Measurements from ENCODE around the gene C2orf42.
"Not testable (repeated sequence)": the region's sequence is repeated elsewhere in the genome, so short reads cannot be mapped to it uniquely, and the experiment has no call there.

C2orf42 gene

DNA sequence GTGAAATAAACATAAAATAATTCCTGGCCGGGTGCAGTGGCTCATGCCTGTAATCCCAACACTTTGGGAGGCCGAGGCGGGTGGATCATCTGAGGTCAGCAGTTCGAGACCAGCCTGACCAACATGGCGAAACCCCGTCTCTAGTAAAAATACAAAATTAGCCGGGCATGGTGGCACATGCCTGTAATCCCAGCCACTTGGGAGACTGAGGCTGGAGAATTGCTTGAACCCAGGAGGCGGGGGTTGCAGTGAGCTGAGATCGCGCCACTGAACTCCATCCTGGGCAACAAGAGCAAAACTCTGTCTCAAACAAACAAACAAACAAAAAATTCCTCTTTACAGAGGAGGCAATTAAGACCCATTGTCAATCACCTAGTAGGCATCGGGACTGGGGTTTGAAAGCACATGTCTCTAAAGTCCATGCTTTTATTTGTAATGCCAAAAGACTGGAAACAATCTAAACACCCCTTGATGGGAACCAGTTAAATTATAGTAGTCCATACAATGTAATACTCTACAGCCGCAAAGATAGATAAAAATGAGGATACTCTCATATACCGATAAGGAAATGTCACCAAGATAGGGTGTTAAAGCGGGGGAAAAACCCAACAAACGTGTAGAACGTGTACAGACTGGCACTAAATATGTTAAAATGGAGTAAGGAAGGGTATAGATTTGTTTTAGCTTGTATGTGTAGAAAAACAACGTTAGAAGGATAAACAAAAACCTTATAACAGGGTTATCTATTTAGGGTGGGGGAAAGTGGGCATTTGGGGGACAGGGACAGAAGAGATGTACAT is 59.3 kb downstream of the C2orf42 start:
- DNase-seq, result not testable (repeated sequence)

DNA sequence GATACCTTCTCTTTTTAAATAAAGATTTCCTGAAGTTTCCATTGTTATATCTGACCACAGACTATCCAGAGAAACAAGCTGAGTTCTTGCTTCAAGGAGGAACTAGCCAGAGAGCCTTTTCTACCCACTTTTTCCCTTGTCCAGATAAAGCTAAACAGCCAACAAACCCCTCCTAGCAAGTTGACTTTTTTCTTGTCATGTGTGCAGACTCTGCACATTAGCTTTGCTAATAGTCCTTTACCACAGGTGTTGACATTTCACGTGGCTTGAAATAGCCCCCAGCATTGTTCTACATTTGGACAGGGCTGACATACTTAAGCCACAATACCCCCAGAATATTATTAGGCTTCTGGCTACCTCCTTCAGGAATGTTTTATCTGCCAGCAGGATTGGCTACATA is 62.8 kb downstream of the C2orf42 start:
- DNase-seq, result no peak

DNA sequence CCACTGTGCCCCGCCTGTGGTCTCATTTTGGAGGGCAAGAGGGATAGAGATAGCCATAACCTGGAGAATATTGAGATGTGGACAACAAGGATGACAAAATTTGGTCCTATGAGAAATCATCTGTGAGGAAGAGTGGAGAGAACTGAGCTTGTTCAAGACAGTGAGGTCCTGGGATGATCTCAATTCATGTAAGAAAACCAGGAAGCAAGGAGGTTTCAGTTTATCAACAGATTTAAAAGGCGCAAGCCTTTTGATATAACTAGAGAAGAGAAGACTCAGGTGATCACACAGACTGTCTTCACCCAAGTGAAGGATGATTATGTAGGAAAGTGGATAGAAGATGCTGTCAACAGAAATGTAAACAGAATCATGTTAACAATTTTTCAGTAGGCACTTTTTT is 64.4 kb downstream of the C2orf42 start:
- no peak for DNase-seq

DNA sequence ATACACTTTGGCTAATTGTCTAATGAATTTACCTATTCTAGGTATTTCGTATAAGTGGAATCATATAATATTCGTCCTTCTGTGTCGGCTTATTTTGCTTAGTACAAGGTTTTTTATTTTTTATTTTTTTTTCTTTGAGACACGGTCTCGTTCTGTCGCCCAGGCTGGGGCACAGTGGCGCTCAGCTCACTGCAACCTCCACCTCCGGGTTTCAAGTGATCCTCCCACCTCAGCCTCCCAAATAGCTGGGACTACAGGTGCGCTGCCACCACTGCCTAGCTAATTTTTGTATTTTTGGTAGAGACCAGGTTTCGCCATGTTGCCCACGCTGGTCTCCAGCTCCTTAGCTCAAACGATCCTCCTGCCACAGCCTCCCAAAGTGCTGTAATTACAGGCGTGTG is 65.3 kb downstream of the C2orf42 start:
- DNase-seq, result no peak

DNA sequence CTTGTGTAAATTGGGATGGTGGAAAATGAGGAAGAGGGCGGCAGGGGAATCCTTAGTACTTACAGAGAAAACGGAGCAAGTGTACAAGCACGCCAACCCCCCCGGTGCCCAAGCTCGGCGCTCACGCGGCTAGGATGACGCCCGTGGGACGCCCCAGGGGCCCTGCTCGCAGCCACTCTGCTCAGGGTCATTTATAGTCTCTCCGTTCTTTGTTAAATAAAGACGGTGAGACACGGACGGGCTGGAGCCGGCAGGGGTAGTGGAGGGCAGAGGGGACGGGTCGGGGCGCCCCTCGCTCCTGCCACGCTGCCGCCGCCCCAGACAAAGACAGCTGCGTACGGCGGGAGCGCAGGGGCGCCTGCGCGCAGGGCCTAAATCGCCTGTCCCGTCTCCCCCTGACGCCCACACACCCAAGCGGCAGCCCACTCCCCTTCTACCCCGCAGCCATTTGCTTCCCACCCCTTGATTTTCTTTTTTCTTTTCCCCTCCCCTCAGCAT is 65.8 kb downstream of the C2orf42 start:
- DNase-seq, result peak; percentile 94

DNA sequence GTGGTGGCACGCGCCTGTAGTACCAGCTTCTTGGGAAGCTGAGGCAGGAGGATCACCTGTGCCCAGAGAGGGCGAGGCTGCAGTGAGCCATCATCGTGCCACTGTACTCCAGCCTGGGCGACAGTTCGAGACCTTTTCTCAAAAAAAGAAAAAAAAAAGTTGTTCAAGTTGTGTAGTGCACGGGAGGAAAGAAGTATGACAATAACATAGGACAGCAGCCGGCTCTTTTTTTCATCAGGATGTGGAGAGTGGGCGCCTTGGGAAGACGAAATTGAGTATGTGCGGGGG is 67.0 kb downstream of the C2orf42 start:
- no peak for DNase-seq

DNA sequence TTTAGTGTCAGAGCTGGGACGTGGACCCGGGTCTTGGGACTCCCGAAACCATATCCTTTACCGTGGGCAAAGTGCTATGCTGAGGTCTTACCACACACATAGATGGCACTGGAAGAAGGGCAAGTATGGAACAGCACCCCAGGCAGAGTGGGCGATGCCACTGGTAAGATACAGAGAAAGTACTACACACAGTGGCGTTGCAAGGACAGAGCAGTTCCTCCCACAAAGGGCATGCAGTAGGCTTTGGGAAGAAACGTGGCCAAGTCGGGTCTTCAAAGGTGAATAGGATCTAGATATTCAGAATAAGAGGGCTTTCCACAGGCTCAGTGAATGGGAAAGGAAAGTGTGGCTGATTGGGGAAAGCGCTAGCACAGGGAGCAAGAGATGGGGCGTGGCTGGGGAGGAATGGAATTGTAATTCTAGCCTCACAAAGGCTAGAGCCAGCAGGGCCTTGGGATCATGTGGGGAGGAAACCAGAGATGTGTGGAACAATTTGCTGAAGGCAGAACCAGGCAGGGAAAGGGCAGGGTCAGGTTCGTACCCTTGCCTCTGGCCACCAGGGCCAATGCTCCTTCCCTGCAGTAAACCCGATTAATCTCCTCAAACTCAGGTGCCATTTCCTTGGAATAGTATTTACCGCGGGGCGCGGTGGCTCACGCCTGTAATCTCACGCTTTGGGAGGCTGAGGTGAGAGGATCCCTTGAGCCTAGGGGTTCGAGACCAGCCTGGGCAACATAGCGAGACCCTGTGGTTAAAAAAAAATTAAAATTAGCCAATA is 67.6 kb downstream of the C2orf42 start:
- peak; percentile 67 for DNase-seq

DNA sequence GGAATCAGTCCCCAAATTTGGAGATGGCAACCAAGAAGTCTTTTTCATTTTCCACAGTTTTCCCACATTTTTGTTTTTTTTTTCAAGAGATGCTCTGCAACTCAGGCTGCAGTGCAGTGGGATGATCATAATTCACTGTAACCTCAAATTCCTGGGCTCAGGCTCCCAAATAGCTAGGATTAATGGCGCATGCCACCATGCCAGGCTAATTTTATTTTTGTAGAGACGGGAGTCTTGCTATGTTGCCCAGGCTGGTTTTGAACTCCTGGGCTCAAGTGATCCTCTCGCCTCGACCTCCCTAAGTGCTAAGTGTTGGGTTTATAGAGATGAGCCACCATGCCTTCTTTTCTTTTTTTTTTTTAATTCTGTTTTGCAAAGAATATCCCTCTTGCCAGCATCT is 68.3 kb downstream of the C2orf42 start:
- no peak for DNase-seq

DNA sequence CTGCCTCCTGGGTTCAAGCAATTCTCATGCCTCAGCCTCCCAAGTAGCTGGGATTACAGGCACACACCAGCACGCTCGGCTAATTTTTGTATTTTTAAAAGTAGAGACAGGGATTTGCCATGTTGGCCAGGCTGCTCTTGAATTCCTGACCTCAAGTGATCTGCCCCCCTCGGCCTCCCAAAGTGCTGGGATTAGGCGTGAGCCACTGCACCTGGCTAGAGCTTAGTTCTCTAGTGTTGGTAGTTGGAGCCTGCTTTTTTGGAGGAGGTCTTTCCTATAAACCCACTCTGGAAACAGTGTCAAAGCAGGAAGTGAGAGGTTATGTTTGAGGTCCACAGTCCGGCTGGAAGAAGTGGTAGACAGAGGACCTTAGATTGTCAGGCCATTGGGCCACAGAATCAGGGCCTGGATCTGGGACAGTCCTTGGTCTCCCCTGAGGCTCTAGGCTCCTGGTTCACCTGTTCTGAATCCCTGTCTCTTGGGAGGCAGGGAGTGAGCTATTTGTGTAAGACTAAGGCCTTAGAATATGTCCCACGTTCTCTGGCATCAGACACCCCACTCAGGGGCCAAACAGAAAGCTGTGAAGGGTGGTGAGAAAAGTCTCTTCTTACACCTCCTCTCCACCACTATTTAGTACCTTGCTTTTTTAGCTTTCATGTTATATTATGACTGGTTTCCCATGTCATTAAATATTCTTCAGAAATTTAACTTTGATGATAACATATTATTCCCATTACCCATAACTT is 69.0 kb downstream of the C2orf42 start:
- no peak for DNase-seq

DNA sequence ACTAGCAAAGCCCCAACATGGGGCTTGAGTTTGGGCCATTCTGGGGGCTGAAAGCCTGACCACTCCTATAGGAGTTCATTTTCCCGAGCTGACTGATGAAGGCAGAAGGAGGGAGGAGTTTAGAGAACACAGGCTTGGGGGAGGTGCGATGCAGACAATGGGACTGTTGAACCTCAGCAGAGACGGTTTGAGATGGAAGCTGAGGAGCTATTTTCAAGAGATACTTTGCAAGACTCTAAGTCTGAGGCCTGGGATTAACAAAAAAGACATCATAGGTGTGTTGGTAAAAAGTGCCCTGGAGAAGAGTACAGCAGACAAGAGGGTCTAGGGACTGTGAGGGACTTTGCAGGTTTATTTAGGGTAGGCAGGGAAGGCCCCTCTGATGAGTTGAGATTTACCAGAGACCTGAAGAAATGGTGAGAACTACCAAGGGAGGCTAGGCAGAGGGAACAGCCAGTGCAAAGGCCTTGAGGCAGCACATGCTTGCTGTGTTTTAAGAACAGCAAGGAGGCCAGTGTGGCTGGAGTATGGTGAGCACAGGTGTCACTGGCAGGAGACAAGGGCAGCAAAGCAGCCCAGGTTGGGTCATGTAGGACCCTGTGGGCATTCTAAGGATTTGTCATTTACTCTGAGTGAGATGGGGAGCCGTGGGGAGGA is 71.9 kb downstream of the C2orf42 start:
- peak; percentile 75 for DNase-seq

DNA sequence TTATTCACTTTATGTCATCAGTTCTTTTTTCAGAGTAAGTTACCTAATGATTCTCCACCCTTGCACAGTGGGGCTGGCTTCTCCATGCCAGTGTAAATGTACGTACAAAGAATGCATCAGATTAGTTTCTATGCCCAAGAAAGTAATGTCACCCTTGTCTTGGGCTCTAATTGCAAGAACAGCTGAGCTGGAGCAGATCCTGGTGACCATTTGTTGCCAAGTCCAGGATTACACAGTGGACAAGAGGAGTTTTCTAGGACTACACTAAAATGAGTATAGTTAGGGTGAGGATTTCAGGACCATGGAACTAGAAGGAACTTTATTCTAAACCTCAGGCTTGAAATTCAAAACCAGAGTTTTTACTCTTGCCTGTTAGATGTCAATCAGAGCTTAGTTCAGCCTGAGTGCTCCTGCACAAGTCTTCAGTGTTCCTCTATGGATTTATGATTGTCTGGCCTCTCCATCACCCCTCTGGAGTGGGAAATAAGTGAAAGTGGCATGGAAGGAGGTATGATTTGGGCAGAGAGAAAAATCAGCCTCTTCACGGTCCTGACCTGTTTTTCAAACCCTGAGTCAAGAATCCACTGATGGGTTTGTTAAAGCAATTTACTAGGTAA is 73.8 kb downstream of the C2orf42 start:
- DNase-seq, result peak; percentile 72

DNA sequence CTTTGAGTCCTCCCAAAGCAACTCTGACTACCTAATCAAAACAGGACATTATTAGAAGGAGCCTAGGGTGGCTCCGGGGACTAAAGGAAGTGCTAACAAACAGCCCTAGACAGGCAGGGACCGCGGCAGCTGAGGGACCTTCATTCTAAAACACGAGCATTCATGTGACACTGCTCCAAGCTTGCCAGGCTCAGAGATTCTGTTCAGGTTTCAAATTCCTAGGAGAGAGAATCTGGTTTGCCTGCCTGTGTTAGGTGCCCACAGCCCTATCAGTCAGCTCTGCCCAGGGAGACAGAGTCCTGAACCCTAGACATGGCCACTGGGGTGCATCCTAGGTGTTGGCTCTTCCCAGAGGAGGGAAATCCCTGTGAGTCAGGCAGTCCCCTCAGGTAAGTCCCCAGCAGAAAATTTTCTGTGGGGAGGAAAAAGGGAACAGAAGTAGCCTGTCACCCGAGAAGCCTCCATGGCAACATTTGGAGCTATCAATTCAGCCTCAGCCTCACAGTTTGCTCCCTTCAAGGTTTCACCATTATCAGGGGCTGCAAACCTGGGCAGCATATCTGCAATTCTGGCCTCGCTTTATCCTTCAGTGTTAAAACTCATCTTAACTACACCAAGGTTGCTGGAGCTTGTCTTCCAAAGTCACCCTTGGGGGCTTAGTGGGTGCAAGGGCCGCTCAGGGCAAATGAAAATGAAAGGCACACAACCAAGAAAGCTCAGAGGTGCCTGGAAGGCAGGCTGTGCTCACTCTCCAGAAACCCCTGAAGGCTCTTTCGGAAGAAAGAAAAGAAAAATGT is 75.0 kb downstream of the C2orf42 start:
- no peak for DNase-seq

DNA sequence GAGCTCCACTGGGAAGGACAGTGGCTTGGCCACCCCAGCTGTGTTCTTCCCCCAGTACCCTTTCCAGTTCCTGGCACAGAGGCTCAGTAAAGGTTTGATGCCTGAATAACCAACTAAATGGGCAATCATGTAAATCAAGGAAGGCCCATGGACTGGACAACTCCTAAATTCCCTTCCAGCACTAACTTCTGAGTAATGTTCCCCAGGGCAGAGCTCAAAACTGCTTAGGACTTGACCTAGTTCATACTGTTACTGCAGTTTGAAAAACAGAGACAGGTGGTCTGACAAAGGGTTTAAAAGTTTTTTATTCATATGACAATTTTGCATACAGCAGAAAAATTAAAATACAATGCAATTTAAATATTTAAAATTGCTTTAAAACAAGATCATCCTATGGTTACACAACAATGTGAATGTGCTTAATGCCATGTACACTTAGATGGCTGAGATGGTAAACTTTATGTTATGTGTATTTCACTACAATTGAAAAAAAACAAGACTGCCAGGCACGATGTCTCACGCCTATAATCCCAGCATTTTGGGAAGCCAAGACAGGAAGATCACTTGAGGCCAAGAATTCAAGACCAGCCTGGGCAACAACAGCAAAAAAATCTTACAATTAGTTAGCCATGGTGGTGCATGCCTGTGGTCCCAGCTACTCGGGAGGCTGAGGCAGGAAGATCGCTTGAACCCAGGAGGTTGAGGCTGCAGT is 77.3 kb downstream of the C2orf42 start:
- DNase-seq, result no peak

DNA sequence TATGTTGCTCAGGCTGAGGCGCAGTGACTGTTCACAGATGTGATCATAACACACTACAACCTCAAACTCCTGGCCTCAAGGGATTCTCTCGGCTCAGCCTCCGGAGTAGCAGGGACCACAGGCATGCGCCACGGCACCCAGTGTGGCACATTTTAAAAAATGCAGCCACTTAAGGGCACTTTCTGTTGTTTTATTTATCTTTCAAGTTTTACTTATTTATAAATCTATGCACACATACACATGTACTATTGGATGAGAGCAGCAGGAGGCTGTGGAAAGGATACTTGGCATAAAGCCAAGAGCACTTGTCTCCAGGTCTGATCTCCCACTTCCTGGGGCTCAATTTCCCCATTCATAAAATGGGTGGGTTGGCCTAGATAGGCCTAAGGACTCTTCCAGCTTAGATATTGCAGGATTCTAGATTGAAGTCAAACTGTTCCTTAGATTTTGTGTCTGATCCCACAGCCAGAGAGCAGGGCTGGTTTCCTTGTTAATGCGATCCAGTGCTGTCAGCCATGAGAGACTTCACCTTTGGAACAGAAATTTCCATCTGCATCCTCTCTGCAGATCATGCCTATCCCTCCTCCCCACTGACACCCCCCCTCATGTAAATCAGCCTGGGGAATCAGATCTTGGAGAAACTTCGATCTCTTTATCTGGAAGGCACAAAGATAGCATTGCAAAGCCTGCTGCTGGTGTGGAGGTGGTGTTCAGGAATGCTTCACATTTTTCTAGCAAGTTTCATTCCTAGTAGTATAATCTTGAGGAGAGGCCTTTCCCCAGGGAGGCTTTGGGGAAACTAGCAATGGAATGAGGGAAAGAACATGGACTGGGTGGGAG is 78.8 kb downstream of the C2orf42 start:
- DNase-seq, result no peak

DNA sequence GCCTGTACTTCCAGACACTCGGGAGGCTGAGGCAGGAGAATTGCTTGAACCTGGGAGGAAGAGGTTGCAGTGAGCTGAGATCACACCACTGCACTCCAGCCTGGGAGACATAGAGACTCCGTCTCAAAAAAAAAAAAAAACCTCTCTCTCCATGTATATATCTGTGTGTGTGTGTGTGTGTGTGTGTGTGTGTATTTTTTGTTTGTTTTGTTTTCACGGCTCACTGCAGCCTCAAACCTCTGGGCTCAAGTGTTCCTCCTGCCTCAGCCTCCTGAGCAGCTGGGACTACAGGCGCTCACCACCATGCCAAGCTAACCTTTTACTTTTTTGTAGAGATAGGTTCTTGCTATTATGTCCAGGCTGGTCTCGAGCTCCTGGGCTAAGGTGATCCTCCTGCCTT is 80.4 kb downstream of the C2orf42 start:
- DNase-seq, result not testable (repeated sequence)

DNA sequence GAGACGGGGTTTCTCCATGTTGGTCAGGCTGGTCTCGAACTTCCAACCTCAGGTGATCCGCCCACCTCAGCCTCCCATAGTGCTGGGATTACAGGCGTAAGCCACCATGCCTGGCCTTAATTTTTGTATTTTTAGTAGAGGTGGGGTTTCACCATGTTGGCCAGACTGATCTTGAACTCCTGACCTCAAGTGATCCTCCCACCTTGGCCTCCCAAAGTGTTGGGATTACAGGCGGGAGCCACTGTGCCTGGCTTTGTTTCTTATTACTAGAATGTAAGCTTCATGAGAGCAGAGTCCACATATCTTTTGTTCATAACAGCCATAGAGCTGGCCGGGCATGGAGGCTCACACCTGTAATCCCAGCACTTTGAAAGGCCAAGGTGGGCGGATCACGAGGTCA is 84.7 kb downstream of the C2orf42 start:
- DNase-seq, result not testable (repeated sequence)

DNA sequence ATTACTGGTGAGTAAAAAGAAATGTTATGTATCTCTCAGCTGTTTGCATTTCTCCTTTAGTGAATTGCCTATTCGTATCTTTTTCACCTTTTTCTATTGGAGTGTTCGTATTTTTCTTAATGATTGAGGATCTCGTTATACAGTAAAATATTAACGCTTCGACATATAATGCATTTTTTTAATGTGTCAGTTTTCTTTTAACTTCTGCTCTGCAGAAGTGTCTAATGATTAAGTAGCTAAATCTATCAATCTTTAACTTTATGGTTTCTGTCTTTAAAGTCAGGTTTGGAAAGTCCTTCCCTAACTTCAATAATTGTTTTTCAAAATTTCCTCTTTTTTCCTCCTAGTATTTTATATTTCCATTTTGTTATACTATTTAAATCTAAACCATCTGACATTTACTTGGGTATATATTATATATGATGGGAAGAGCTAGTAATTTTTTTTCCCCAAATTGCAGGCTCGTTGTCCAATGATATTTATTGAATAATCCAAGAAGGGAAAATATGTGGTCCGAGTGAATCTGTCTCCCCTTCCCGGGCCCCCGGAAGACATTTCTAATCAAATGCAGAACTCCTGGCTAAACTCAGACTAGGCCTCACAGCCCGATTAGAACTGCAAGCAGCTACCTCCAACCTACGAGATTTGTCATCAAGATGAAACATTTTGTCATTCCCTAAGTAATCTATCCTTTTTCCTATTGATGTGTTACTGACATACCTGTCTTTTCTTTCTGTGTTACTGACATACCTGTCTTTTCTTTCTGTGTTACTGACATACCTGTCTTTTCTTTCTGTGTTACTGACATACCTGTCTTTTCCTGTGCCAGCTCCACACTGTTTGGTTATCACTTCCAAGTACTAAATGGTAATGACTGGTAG is 86.3 kb downstream of the C2orf42 start:
- DNase-seq, result peak; percentile 67

DNA sequence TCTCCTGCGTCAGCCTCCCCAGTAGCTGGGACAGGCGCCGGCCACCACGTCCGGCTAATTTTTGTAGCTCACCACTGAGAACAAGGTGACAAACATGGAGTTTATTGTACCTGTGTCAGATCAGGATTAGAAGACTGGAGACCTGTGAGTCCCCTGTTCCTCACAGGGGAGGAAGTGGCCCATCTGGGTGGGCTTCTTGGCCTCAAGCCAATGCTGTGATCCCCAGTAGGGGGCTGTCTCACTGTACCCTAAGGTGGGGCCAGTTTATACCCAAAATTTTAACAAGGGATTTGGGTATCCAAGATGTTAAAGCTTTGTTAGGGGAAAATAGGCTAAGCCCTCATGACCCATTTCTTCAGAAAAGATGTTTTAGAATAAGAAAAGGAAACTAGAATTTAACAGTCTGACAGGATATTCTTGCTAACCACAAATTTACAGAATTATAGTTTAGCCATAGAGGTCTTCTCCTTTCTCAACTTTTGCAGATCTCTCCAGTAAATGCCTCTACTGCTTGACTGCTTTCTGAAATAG is 87.2 kb downstream of the C2orf42 start:
- no peak for DNase-seq
